ENCODE results near the gene MRPL51.
A peak's percentile ranks its signal among the peaks of the same experiment; 100 is the strongest.

MRPL51 gene

GRCh38 chr12:6535960-6536847, 43.1 kb upstream of the MRPL51 start:
- peak overlapping the region; percentile 84 for H3K27ac ChIP-seq (ENCODE audit: low read length)
- H3K27me3 ChIP-seq (ENCODE audit: insufficient read depth, low read length), result no peaks in the 10 kb centered on the region
- H3K36me3 ChIP-seq (ENCODE audit: insufficient read depth, low read depth, low read length), result peaks cover 54% of the 10 kb centered on the region
- peak overlapping the region; percentile 95 for H3K4me3 ChIP-seq (ENCODE audit: low read length)
- no peaks in the 10 kb centered on the region for H3K9me3 ChIP-seq (ENCODE audit: insufficient read depth, low read depth, low read length)
- peaks cover 19% of the 10 kb centered on the region for H3K4me1 ChIP-seq (ENCODE audit: insufficient read depth, low read length)
- peak overlapping the region; percentile 99 for H3K9ac ChIP-seq (ENCODE audit: low read depth, low read length)

- Histone ChIP-seq H3K9ac (ENCODE audit: low read depth, low read length) (peak overlapping the region; percentile 99), H3K9me3 (ENCODE audit: insufficient read depth, low read depth, low read length) (no peaks in the 10 kb centered on the region), H3K4me3 (ENCODE audit: low read length) (peak overlapping the region; percentile 95), H3K4me1 (ENCODE audit: insufficient read depth, low read length) (peaks cover 19% of the 10 kb centered on the region), H3K27ac (ENCODE audit: low read length) (peak overlapping the region; percentile 84), H3K27me3 (ENCODE audit: insufficient read depth, low read length) (no peaks in the 10 kb centered on the region), H3K36me3 (ENCODE audit: insufficient read depth, low read depth, low read length) (peaks cover 59% of the 10 kb centered on the region)
Measured at GRCh38 chr12:6535697-6535946, 42.6 kb upstream of the MRPL51 start.

GRCh38 chr12:6534945-6535696, 42.1 kb upstream of the MRPL51 start:
- Histone ChIP-seq H3K4me3 (ENCODE audit: low read length) (peak overlapping the region; percentile 95), H3K9me3 (ENCODE audit: insufficient read depth, low read depth, low read length) (no peaks in the 10 kb centered on the region), H3K4me1 (ENCODE audit: insufficient read depth, low read length) (peaks cover 18% of the 10 kb centered on the region), H3K9ac (ENCODE audit: low read depth, low read length) (peak overlapping the region; percentile 99), H3K36me3 (ENCODE audit: insufficient read depth, low read depth, low read length) (peaks cover 64% of the 10 kb centered on the region), H3K27ac (ENCODE audit: low read length) (peak overlapping the region; percentile 84), H3K27me3 (ENCODE audit: insufficient read depth, low read length) (no peaks in the 10 kb centered on the region)

GRCh38 chr12:6534695-6534944, 41.6 kb upstream of the MRPL51 start:
- peak overlapping the region; percentile 95 for H3K4me3 ChIP-seq (ENCODE audit: low read length)
- H3K9ac ChIP-seq (ENCODE audit: low read depth, low read length), result peak overlapping the region; percentile 99
- H3K27ac ChIP-seq (ENCODE audit: low read length), result peak overlapping the region; percentile 84
- H3K36me3 ChIP-seq (ENCODE audit: insufficient read depth, low read depth, low read length), result peaks cover 70% of the 10 kb centered on the region
- H3K4me1 ChIP-seq (ENCODE audit: insufficient read depth, low read length), result peaks cover 15% of the 10 kb centered on the region
- no peaks in the 10 kb centered on the region for H3K27me3 ChIP-seq (ENCODE audit: insufficient read depth, low read length)
- no peaks in the 10 kb centered on the region for H3K9me3 ChIP-seq (ENCODE audit: insufficient read depth, low read depth, low read length)

- Histone ChIP-seq H3K4me1 (ENCODE audit: insufficient read depth, low read length) (peaks cover 15% of the 10 kb centered on the region), H3K9ac (ENCODE audit: low read depth, low read length) (peak within 1 kb of the TSS; percentile 99), H3K9me3 (ENCODE audit: insufficient read depth, low read depth, low read length) (no peaks in the 10 kb centered on the region), H3K36me3 (ENCODE audit: insufficient read depth, low read depth, low read length) (peaks cover 75% of the 10 kb centered on the region), H3K4me3 (ENCODE audit: low read length) (peak within 1 kb of the TSS; percentile 95), H3K27ac (ENCODE audit: low read length) (peak within 1 kb of the TSS; percentile 91), H3K27me3 (ENCODE audit: insufficient read depth, low read length) (no peaks in the 10 kb centered on the region)
Measured at GRCh38 chr12:6533923-6534694, 41.0 kb upstream of the MRPL51 start, which contains the start of gene GAPDH. GAPDH (plus strand) TSS chr12:6534517; CDS start chr12:6534833, 316 bp downstream.

- peak overlapping the region; percentile 99 for H3K9ac ChIP-seq (ENCODE audit: low read depth, low read length)
- H3K36me3 ChIP-seq (ENCODE audit: insufficient read depth, low read depth, low read length), result peaks cover 77% of the 10 kb centered on the region
- H3K27me3 ChIP-seq (ENCODE audit: insufficient read depth, low read length), result no peaks in the 10 kb centered on the region
- peak overlapping the region; percentile 91 for H3K27ac ChIP-seq (ENCODE audit: low read length)
- H3K4me3 ChIP-seq (ENCODE audit: low read length), result peak overlapping the region; percentile 95
- no peaks in the 10 kb centered on the region for H3K9me3 ChIP-seq (ENCODE audit: insufficient read depth, low read depth, low read length)
- H3K4me1 ChIP-seq (ENCODE audit: insufficient read depth, low read length), result peaks cover 15% of the 10 kb centered on the region
Measured at GRCh38 chr12:6533653-6533922, 40.5 kb upstream of the MRPL51 start.

- Histone ChIP-seq H3K27me3 (ENCODE audit: insufficient read depth, low read length) (no peaks in the 10 kb centered on the region), H3K9ac (ENCODE audit: low read depth, low read length) (peak overlapping the region; percentile 99), H3K9me3 (ENCODE audit: insufficient read depth, low read depth, low read length) (no peaks in the 10 kb centered on the region), H3K4me3 (ENCODE audit: low read length) (peak overlapping the region; percentile 95), H3K27ac (ENCODE audit: low read length) (peak overlapping the region; percentile 91), H3K36me3 (ENCODE audit: insufficient read depth, low read depth, low read length) (peaks cover 77% of the 10 kb centered on the region), H3K4me1 (ENCODE audit: insufficient read depth, low read length) (peaks cover 15% of the 10 kb centered on the region)
Measured at GRCh38 chr12:6532927-6533652, 40.0 kb upstream of the MRPL51 start.

GRCh38 chr12:6532051-6532926, 39.2 kb upstream of the MRPL51 start:
- peaks cover 77% of the 10 kb centered on the region for H3K36me3 ChIP-seq (ENCODE audit: insufficient read depth, low read depth, low read length)
- H3K9me3 ChIP-seq (ENCODE audit: insufficient read depth, low read depth, low read length), result no peaks in the 10 kb centered on the region
- H3K27ac ChIP-seq (ENCODE audit: low read length), result peak overlapping the region; percentile 91
- no peaks in the 10 kb centered on the region for H3K27me3 ChIP-seq (ENCODE audit: insufficient read depth, low read length)
- H3K9ac ChIP-seq (ENCODE audit: low read depth, low read length), result peak overlapping the region; percentile 99; the same call in 1 of the 2 replicates
- H3K4me1 ChIP-seq (ENCODE audit: insufficient read depth, low read length), result peaks cover 15% of the 10 kb centered on the region
- H3K4me3 ChIP-seq (ENCODE audit: low read length), result peak overlapping the region; percentile 95

GRCh38 chr12:6530576-6531260, 37.7 kb upstream of the MRPL51 start:
- Histone ChIP-seq H3K4me1 (ENCODE audit: insufficient read depth, low read length) (peaks cover 15% of the 10 kb centered on the region), H3K27ac (ENCODE audit: low read length) (no peak overlapping the region), H3K36me3 (ENCODE audit: insufficient read depth, low read depth, low read length) (peaks cover 77% of the 10 kb centered on the region), H3K4me3 (ENCODE audit: low read length) (no peak overlapping the region), H3K9me3 (ENCODE audit: insufficient read depth, low read depth, low read length) (no peaks in the 10 kb centered on the region), H3K9ac (ENCODE audit: low read depth, low read length) (no peak overlapping the region), H3K27me3 (ENCODE audit: insufficient read depth, low read length) (no peaks in the 10 kb centered on the region)

GRCh38 chr12:6529291-6529737, 36.3 kb upstream of the MRPL51 start:
- H3K36me3 ChIP-seq (ENCODE audit: insufficient read depth, low read depth, low read length), result peaks cover 81% of the 10 kb centered on the region
- H3K27me3 ChIP-seq (ENCODE audit: insufficient read depth, low read length), result no peaks in the 10 kb centered on the region
- H3K4me1 ChIP-seq (ENCODE audit: insufficient read depth, low read length), result peaks cover 15% of the 10 kb centered on the region
- no peak overlapping the region for H3K27ac ChIP-seq (ENCODE audit: low read length)
- no peaks in the 10 kb centered on the region for H3K9me3 ChIP-seq (ENCODE audit: insufficient read depth, low read depth, low read length)
- no peak overlapping the region for H3K9ac ChIP-seq (ENCODE audit: low read depth, low read length)
- no peak overlapping the region for H3K4me3 ChIP-seq (ENCODE audit: low read length)
